Activated T-cell treated with anti-CD3 and anti-CD28 coated beads, Interleukin-2, amount 50 U/mL, for 72 hours (primary cell): ENCODE data around the gene SLC22A24. TPM values are rescaled to one million over a fixed set of nuclear protein-coding genes. Genes with fewer than 3 reads are reported as not detected.

Source experiments
- ATAC-seq, 2 donors: fragments of 150-1000 bp; cut with Tn5 transposase; replicated peaks in 1 of 2; 2 replicates each; pipeline ENCODE4 v1.10.0; 2021; ENCODE audit warnings: moderate library complexity in 2 of 2, mild to moderate bottlenecking in 1 of 2
- DNase-seq, 2 donors: peaks; one replicate each; pipeline ENCODE4 v3.0.0; 2021 to 2022; ENCODE audit warnings: mixed read lengths in 1 of 2
- H3K27ac Mint-ChIP-seq: one replicate; pipeline ENCODE4 v1.8.0; 2022; ENCODE audit warnings: mild to moderate bottlenecking, moderate library complexity, mixed read lengths
- H3K27me3 Mint-ChIP-seq: one replicate; pipeline ENCODE4 v1.8.0; 2022; ENCODE audit warnings: low read depth, mixed read lengths
- H3K36me3 Mint-ChIP-seq, 2 donors: one replicate each; pipeline ENCODE4 v1.8.0; 2022; ENCODE audit warnings: mixed read lengths in 2 of 2, mild to moderate bottlenecking in 1 of 2; ENCODE audit not compliant: insufficient read depth in 2 of 2
- H3K4me1 Mint-ChIP-seq: one replicate; pipeline ENCODE4 v1.8.0; 2022; ENCODE audit warnings: low read depth, mixed read lengths
- H3K4me3 Mint-ChIP-seq, 2 donors: one replicate each; pipeline ENCODE4 v1.8.0; 2022; ENCODE audit warnings: mild to moderate bottlenecking in 2 of 2, mixed read lengths in 2 of 2, moderate library complexity in 2 of 2
- H3K9me3 Mint-ChIP-seq, 2 donors: one replicate each; pipeline ENCODE4 v1.8.0; 2022; ENCODE audit warnings: mixed read lengths in 2 of 2
- total RNA-seq, 2 donors: library from RNA; stranded (reverse); gene quantifications; one replicate each; pipeline ENCODE4 v1.2.3, GENCODE V29; 2022

Gene SLC22A24
- total RNA-seq, 2 donors from 2014 or later, result not detected

DNA sequence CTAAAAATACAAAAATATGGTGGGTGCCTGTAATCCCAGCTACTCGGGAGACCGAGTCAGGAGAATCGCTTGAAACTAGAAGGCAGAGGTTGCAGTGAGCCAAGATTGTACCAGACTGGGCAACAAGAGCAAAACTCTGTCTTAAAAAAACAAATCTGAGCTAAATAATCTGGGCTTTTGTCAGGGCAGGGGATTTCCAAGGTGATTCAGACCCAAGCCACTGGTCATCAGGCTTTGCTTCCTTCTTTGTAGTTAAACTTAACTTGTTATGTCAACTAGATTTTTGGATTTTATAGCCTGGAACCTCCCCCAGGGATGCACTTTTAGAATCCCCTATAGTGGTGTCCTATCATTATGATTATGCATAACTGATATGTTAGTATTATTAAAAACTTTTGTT is 101.4 kb downstream of the SLC22A24 start:
- H3K9me3 Mint-ChIP-seq, result peaks cover 0 to 1% of the 10 kb centered on the region in 2 donors
- H3K27me3 Mint-ChIP-seq, result peaks cover 25% of the 10 kb centered on the region
- H3K4me3 Mint-ChIP-seq, result no peak overlapping the region
- DNase-seq, result no peak
- no peak overlapping the region for H3K27ac Mint-ChIP-seq
- no peaks in the 10 kb centered on the region for H3K36me3 Mint-ChIP-seq
- no peak for ATAC-seq
- no peaks in the 10 kb centered on the region for H3K4me1 Mint-ChIP-seq

DNA sequence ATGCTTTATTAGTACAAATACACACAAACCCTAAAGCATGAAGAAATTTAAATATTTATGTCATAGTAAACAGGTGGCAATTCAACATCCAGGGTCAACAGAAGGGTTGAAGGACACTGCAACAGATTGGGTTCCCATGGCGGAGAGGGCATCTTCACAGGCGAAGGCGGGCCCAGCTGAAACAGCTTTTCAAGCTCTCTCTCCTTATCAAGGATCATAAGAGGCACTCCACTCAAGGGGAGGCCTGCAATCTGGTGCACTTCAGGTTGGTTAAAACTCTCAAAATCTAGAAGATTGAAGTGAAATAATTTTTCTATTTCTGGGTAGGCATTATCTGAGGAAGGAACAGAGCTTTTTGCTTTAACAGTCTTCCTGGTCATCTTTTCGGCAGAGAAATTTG is 111.6 kb downstream of the SLC22A24 start:
- no peaks in the 10 kb centered on the region for H3K9me3 Mint-ChIP-seq
- no peak for ATAC-seq
- H3K27ac Mint-ChIP-seq, result no peak overlapping the region
- H3K36me3 Mint-ChIP-seq, result no peaks in the 10 kb centered on the region
- H3K4me3 Mint-ChIP-seq, result no peak overlapping the region
- H3K4me1 Mint-ChIP-seq, result no peaks in the 10 kb centered on the region
- no peak for DNase-seq
- peaks cover 16% of the 10 kb centered on the region for H3K27me3 Mint-ChIP-seq

Other genes starting within 250 kb of the SLC22A24 start
- gene CHRM1, start 222.9 kb downstream of the SLC22A24 start, total RNA-seq, result not detected
- gene SLC22A6, start 159.3 kb downstream of the SLC22A24 start, total RNA-seq, result not detected
- gene SLC22A8, start 128.4 kb downstream of the SLC22A24 start, total RNA-seq, result not detected
- gene SLC22A25, start 99.4 kb upstream of the SLC22A24 start, total RNA-seq, result not detected
- not detected for gene SLC22A9, start 225.6 kb upstream of the SLC22A24 start, total RNA-seq